Osteoblast (primary cell): ENCODE data around the gene LIPC. TPM values are rescaled to one million over a fixed set of nuclear protein-coding genes. Genes with fewer than 3 reads are reported as not detected.

Experiments
- DNase-seq: peaks from one replicate; pipeline ENCODE4 v3.0.0; 2011; ENCODE audit warnings: low spot score, mixed read lengths; ENCODE audit not compliant: insufficient read length; ENCODE audit errors: missing footprints
- H2AFZ ChIP-seq: 2 replicates; pipeline ENCODE4 v1.6.0; 2011; ENCODE audit warnings: mild to moderate bottlenecking, low read length
- H3K27ac ChIP-seq: 2 replicates; pipeline ENCODE4 v1.5.1; 2011; ENCODE audit warnings: mild to moderate bottlenecking, low read depth, low read length, moderate library complexity
- H3K27me3 ChIP-seq: 2 replicates; pipeline ENCODE4 v1.6.0; 2012; ENCODE audit warnings: mild to moderate bottlenecking, control low read depth, inconsistent platforms, low read length, moderate library complexity; ENCODE audit not compliant: insufficient read depth
- H3K36me3 ChIP-seq: 2 replicates; pipeline ENCODE4 v1.5.1; 2011; ENCODE audit warnings: mild to moderate bottlenecking, low read length, control low read depth, moderate library complexity; ENCODE audit not compliant: insufficient read depth
- H3K4me1 ChIP-seq: 2 replicates; pipeline ENCODE4 v1.5.1; 2011; ENCODE audit warnings: mild to moderate bottlenecking, low read length, control low read depth, moderate library complexity; ENCODE audit not compliant: insufficient read depth
- H3K4me2 ChIP-seq: 2 replicates; pipeline ENCODE4 v1.6.0; 2011; ENCODE audit warnings: mild to moderate bottlenecking, low read length; ENCODE audit not compliant: insufficient read depth
- H3K4me3 ChIP-seq: fragments of 200-600 bp; sonication (generic); 3 replicates; pipeline ENCODE4 v1.5.1; 2012; ENCODE audit warnings: mild to moderate bottlenecking, low read length, inconsistent platforms; ENCODE audit not compliant: insufficient read depth
- H3K79me2 ChIP-seq: 2 replicates; pipeline ENCODE4 v1.6.0; 2012; ENCODE audit warnings: mild to moderate bottlenecking, low read length, control low read depth, inconsistent platforms; ENCODE audit not compliant: insufficient read depth
- H3K9me3 ChIP-seq: 2 replicates; pipeline ENCODE4 v1.5.1; 2011; ENCODE audit warnings: low read depth, low read length, control low read depth
- H4K20me1 ChIP-seq: 2 replicates; pipeline ENCODE4 v1.6.0; 2012; ENCODE audit warnings: mild to moderate bottlenecking, low read length, control low read depth; ENCODE audit not compliant: insufficient read depth
- CTCF ChIP-seq: IDR thresholded peaks from 2 replicates; pipeline ENCODE4 v1.5.1; 2011; ENCODE audit warnings: mild to moderate bottlenecking, low read depth, low read length, moderate library complexity; ENCODE audit errors: extremely low read depth
- total RNA-seq: library from RNA; depleted of rRNA; stranded (reverse); fragments of >200 nt; gene quantifications from 2 replicates; pipeline ENCODE4 v1.2.3, GENCODE V29; 2012

Gene LIPC
- total RNA-seq, 1 donor: 1.1 TPM

- Histone ChIP-seq H3K4me3 (no peak overlapping the region), H3K79me2 (no peaks in the 10 kb centered on the region), H4K20me1 (peaks cover 3% of the 10 kb centered on the region), H3K27me3 (peaks cover 6% of the 10 kb centered on the region), H3K36me3 (no peaks in the 10 kb centered on the region), H3K4me2 (no peak overlapping the region), H3K4me1 (peaks cover 37% of the 10 kb centered on the region), H3K9me3 (no peaks in the 10 kb centered on the region), H3K27ac (no peak overlapping the region), H2AFZ (no peak overlapping the region)
- TF ChIP-seq CTCF: no peak
- no peak for DNase-seq
Measured at GRCh38 chr15:58548308-58549012, 116.7 kb downstream of the LIPC start.

- Histone ChIP-seq H3K79me2 (no peaks in the 10 kb centered on the region), H3K4me1 (peaks cover 37% of the 10 kb centered on the region)
Measured at GRCh38 chr15:58549013-58549784, 117.4 kb downstream of the LIPC start.

GRCh38 chr15:58549785-58550074 lies 117.9 kb downstream of the LIPC start:
- Histone ChIP-seq H4K20me1 (peaks cover 3% of the 10 kb centered on the region), H3K4me2 (no peak overlapping the region), H3K27ac (no peak overlapping the region), H2AFZ (no peak overlapping the region), H3K4me3 (no peak overlapping the region), H3K79me2 (no peaks in the 10 kb centered on the region), H3K9me3 (no peaks in the 10 kb centered on the region), H3K36me3 (no peaks in the 10 kb centered on the region), H3K27me3 (peaks cover 12% of the 10 kb centered on the region), H3K4me1 (peaks cover 37% of the 10 kb centered on the region)
- TF ChIP-seq CTCF: no peak
- DNase-seq: no peak

More at GRCh38 chr15:58549013-58549784, 117.4 kb downstream of the LIPC start:
- no peak for TF ChIP-seq CTCF
- no peak overlapping the region for H2AFZ ChIP-seq
- no peak for DNase-seq
- peaks cover 10% of the 10 kb centered on the region for H3K27me3 ChIP-seq
- no peak overlapping the region for H3K4me3 ChIP-seq
- no peak overlapping the region for H3K27ac ChIP-seq
- no peak overlapping the region for H3K4me2 ChIP-seq
- H3K36me3 ChIP-seq: no peaks in the 10 kb centered on the region
- peaks cover 3% of the 10 kb centered on the region for H4K20me1 ChIP-seq
- H3K9me3 ChIP-seq: no peaks in the 10 kb centered on the region

GRCh38 chr15:58551084-58551763 lies 119.4 kb downstream of the LIPC start:
- H3K79me2 ChIP-seq: no peaks in the 10 kb centered on the region
- H4K20me1 ChIP-seq: peaks cover 3% of the 10 kb centered on the region
- peak overlapping the region; percentile 83 for H3K27ac ChIP-seq
- H3K4me3 ChIP-seq: peak overlapping the region; percentile 63
- no peak for TF ChIP-seq CTCF
- H3K36me3 ChIP-seq: no peaks in the 10 kb centered on the region
- H2AFZ ChIP-seq: peak overlapping the region; percentile 92
- H3K4me1 ChIP-seq: peaks cover 36% of the 10 kb centered on the region
- H3K4me2 ChIP-seq: peak overlapping the region; percentile 86
- no peaks in the 10 kb centered on the region for H3K9me3 ChIP-seq
- H3K27me3 ChIP-seq: peaks cover 23% of the 10 kb centered on the region
- no peak for DNase-seq
